Fibroblast of lung (primary cell): Measurements from ENCODE around the gene SIK3. TPM values are rescaled to one million over a fixed set of nuclear protein-coding genes. Genes with fewer than 3 reads are reported as not detected.

Experiments used
- DNase-seq, 2 donors: peaks; one replicate each; pipeline versions ENCODE4 v3.0.0 to v3.0.0-alpha.2; 2010; ENCODE audit warnings: low read depth in 2 of 2
- H2AFZ ChIP-seq: 2 replicates; pipeline ENCODE4 v1.5.1; 2012; ENCODE audit warnings: low read length, control low read depth, inconsistent platforms
- H3K27ac ChIP-seq: 2 replicates; pipeline ENCODE4 v1.5.1; 2011; ENCODE audit warnings: low read length, control low read depth; ENCODE audit not compliant: insufficient read depth
- H3K27me3 ChIP-seq: 2 replicates; pipeline ENCODE4 v1.5.1; 2011; ENCODE audit warnings: mild to moderate bottlenecking, low read length; ENCODE audit not compliant: control insufficient read depth, insufficient read depth
- H3K36me3 ChIP-seq: 2 replicates; pipeline ENCODE4 v1.5.1; 2011; ENCODE audit warnings: low read length; ENCODE audit not compliant: control insufficient read depth, insufficient read depth
- H3K4me1 ChIP-seq: 2 replicates; pipeline ENCODE4 v1.5.1; 2011; ENCODE audit warnings: low read length; ENCODE audit not compliant: control insufficient read depth, insufficient read depth; ENCODE audit errors: extremely low read depth
- H3K4me2 ChIP-seq: 2 replicates; pipeline ENCODE4 v1.5.1; 2011; ENCODE audit warnings: low read length, control low read depth; ENCODE audit not compliant: insufficient read depth; ENCODE audit errors: extremely low read depth
- H3K4me3 ChIP-seq, 4 experiments: fragments of 200-600 bp in 1 of 4; sonication (generic) in 1 of 4; replicated peaks in 1 of 4; 2 replicates each; pipeline ENCODE4 v1.5.1; 2011 to 2016; ENCODE audit warnings: low read length in 4 of 4, low read depth in 3 of 4, mild to moderate bottlenecking in 3 of 4, control low read depth in 2 of 4, inconsistent platforms in 1 of 4, mixed read lengths in 1 of 4; ENCODE audit not compliant: insufficient read depth in 1 of 4; ENCODE audit errors: control extremely low read depth in 1 of 4
- H3K79me2 ChIP-seq: 2 replicates; pipeline ENCODE4 v1.5.1; 2012; ENCODE audit warnings: mild to moderate bottlenecking, low read length, inconsistent platforms; ENCODE audit not compliant: control insufficient read depth, insufficient read depth
- H3K9ac ChIP-seq: 2 replicates; pipeline ENCODE4 v1.5.1; 2011; ENCODE audit warnings: mild to moderate bottlenecking, low read length, control low read depth; ENCODE audit not compliant: insufficient read depth
- H3K9me3 ChIP-seq: 2 replicates; pipeline ENCODE4 v1.5.1; 2012; ENCODE audit warnings: low read depth, low read length; ENCODE audit not compliant: control insufficient read depth, insufficient read depth
- H4K20me1 ChIP-seq: 2 replicates; pipeline ENCODE4 v1.5.1; 2011; ENCODE audit warnings: low read length; ENCODE audit not compliant: control insufficient read depth, insufficient read depth; ENCODE audit errors: extremely low read depth
- EZH2 ChIP-seq: IDR thresholded peaks from 2 replicates; pipeline ENCODE4 v1.5.1; 2012; ENCODE audit warnings: low read length, control low read depth, mild to moderate bottlenecking; ENCODE audit errors: missing control alignments
- polyA plus RNA-seq, 2 donors: library from polyadenylated mRNA; depleted of rRNA in 1 of 2; stranded (reverse) in 1 of 2; unstranded in 1 of 2; fragments of >200 nt; gene quantifications; 2 replicates each; pipeline ENCODE4 v1.2.1, GENCODE V29; 2011 to 2012; ENCODE audit warnings: missing spikeins in 1 of 2
- total RNA-seq: library from RNA; depleted of rRNA; stranded (reverse); fragments of >200 nt; gene quantifications from 2 replicates; pipeline ENCODE4 v1.2.1, GENCODE V29; 2014
- TF ChIP-seq, protein P1 (sequence below), 2 donors: IDR thresholded peaks in 1 of 2; conservative IDR thresholded peaks in 1 of 2; 1 replicate in 1 of 2; 2 replicates in 1 of 2; pipeline ENCODE4 v1.5.1; 2011 to 2012; ENCODE audit warnings: low read length in 2 of 2, control low read depth in 1 of 2, inconsistent platforms in 1 of 2, low read depth in 1 of 2, mild to moderate bottlenecking in 1 of 2

The SIK3 gene
- total and polyA plus RNA-seq, 2 donors (not counting 1 experiment from before 2014, with no cell fraction given): 7.1 to 22.8 TPM

DNA sequence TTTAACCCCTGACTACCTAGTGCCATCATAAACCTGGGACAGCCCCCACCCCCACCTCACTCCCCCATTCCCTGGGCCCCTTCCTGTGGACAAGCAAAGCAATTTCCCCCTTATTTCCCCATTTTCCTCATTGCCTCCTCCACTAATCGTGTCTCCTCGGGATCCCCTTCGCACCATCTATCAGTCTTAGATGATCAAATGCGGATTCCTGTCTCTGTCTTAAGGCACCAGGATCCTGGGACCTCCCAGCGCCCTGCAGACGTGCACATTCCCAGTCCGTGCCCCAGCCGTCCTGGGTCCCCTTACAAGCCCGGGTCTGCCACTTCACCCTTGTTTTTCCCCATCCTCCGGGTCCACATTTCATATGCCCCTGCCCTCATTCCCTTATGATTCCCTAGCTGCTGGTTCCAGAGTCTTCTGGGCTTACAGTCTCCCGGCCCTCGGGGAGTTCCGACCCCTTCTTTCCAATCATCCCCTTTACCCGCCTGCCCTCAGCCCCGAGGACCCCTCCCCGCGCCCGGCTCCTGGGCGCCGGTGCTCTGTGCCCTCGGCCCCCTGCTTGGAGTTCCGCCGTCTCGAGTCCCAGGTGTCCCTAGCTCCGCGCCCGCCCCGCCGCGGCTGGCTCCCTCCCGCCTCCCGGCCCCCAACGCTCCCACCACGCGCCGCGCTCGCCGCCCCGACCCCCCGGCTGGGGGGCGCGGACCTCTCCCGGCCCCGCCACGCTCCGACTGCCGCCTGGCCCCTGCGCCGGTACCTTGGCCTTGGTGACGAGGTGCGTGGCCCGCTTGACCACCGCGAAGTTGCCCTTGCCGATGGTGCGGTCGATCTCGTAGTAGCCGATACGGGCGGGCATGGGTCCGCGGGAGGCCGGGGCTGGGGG is 599 bp downstream of the SIK3 start:
- TF ChIP-seq, protein P1, sequence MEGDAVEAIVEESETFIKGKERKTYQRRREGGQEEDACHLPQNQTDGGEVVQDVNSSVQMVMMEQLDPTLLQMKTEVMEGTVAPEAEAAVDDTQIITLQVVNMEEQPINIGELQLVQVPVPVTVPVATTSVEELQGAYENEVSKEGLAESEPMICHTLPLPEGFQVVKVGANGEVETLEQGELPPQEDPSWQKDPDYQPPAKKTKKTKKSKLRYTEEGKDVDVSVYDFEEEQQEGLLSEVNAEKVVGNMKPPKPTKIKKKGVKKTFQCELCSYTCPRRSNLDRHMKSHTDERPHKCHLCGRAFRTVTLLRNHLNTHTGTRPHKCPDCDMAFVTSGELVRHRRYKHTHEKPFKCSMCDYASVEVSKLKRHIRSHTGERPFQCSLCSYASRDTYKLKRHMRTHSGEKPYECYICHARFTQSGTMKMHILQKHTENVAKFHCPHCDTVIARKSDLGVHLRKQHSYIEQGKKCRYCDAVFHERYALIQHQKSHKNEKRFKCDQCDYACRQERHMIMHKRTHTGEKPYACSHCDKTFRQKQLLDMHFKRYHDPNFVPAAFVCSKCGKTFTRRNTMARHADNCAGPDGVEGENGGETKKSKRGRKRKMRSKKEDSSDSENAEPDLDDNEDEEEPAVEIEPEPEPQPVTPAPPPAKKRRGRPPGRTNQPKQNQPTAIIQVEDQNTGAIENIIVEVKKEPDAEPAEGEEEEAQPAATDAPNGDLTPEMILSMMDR (conservative IDR thresholded peaks at IDR 0.05 in 1 of 2, IDR thresholded peaks at IDR 0.05 in 1 of 2; ENCODE audit: low read depth in 1 of 2, low read length in 2 of 2): no peak
- Histone ChIP-seq H3K9me3 (no peaks in the 10 kb centered on the region), H2AFZ (no peak overlapping the region), H3K9ac (peak overlapping the region; percentile 99), H3K79me2 (peaks cover 47% of the 10 kb centered on the region), H3K27me3 (no peaks in the 10 kb centered on the region), H3K4me2 (peak overlapping the region; percentile 95), H3K36me3 (no peaks in the 10 kb centered on the region), H3K4me3 (peak overlapping the region; percentile 81 to 93 (median 89)), H4K20me1 (no peaks in the 10 kb centered on the region), H3K27ac (peak overlapping the region; percentile 89), H3K4me1 (peaks cover 15% of the 10 kb centered on the region)
- DNase-seq: no peak

DNA sequence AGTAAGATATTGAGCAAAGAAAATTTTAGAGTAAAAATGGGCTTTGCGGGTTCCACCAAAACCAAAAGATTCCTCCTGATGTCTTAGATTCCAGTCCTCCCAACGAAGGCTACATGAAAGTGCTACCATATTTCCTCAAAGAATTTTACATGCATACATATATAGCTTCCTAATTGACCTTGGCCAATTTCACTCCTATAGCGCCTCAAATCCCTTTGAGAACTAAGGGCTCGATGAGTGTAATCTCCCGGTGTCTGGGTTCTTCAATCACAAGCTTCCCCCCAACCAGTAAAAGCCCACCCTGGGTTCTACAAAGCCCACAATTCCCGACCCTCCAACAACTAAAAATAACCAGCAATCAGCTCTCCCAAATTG is 1.2 kb downstream of the SIK3 start:
- Histone ChIP-seq H2AFZ (no peak overlapping the region), H3K4me1 (peaks cover 15% of the 10 kb centered on the region), H3K27ac (peak overlapping the region; percentile 89), H3K36me3 (no peaks in the 10 kb centered on the region), H4K20me1 (no peaks in the 10 kb centered on the region), H3K9me3 (no peaks in the 10 kb centered on the region), H3K79me2 (peaks cover 51% of the 10 kb centered on the region), H3K4me2 (peak overlapping the region; percentile 95), H3K4me3 (peak overlapping the region; percentile 81 to 93 (median 89)), H3K27me3 (no peaks in the 10 kb centered on the region), H3K9ac (peak overlapping the region; percentile 99)
- DNase-seq: no peak
- TF ChIP-seq, protein P1 (conservative IDR thresholded peaks at IDR 0.05 in 1 of 2, IDR thresholded peaks at IDR 0.05 in 1 of 2; ENCODE audit: low read depth in 1 of 2, low read length in 2 of 2): no peak
- no peak for TF ChIP-seq EZH2

DNA sequence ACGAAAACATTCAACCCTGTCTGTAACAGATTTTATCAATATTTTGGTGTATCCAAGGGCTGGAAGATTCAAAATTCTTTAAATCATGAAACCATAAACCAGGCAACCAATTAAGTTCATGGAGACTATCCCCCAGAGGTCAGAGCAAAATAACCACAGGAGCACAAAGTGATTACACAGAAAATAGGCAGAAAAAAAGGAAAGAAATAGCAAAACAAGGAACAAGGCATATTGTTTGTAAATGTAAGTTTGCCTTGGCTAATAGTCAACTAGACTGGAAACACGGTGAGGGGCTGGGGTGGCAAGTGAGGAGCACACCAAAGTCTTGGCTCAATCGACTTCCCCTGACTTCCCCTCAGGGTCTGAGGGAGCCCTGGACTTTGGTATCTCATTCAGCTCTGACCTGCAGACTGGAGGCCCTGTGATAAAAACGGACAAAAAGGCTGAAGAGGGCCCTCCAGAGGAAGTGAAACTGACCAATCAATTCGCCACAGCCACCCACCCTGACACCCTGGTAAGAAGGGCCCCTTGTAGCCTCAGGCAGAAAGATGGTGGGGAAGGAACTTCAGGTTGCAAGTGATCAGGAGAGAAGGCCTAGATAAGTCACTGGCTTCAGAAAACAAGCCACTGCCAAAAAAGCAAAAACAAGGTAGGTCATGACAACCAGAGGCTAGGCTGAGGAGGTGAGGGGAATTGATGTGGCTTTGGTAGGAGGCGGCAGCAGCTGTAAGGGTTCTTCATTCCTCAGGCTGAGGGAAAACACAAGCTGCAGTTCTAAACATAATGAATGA is 1.8 kb downstream of the SIK3 start:
- no peaks in the 10 kb centered on the region for H4K20me1 ChIP-seq
- H3K79me2 ChIP-seq: peaks cover 57% of the 10 kb centered on the region
- H3K27ac ChIP-seq: peak overlapping the region; percentile 89
- TF ChIP-seq EZH2: no peak
- TF ChIP-seq, protein P1 (conservative IDR thresholded peaks at IDR 0.05 in 1 of 2, IDR thresholded peaks at IDR 0.05 in 1 of 2; ENCODE audit: low read depth in 1 of 2, low read length in 2 of 2): peak; percentile 4 to 5
- no peaks in the 10 kb centered on the region for H3K9me3 ChIP-seq
- peak overlapping the region; percentile 81 to 93 (median 89) for H3K4me3 ChIP-seq
- H3K27me3 ChIP-seq: no peaks in the 10 kb centered on the region
- no peak overlapping the region for H2AFZ ChIP-seq
- H3K9ac ChIP-seq: peak overlapping the region; percentile 11
- DNase-seq: peak in 1 of 2 donors; percentile 24
- H3K4me1 ChIP-seq: peaks cover 15% of the 10 kb centered on the region
- peak overlapping the region; percentile 95 for H3K4me2 ChIP-seq
- H3K36me3 ChIP-seq: no peaks in the 10 kb centered on the region
